Fibroblast of skin of back (primary cell): ENCODE data around the gene TMPRSS11D.

Source experiments
- DNase-seq: peaks from one replicate; pipeline ENCODE4 v3.0.0-alpha.2; 2013

The TMPRSS11D gene

DNA sequence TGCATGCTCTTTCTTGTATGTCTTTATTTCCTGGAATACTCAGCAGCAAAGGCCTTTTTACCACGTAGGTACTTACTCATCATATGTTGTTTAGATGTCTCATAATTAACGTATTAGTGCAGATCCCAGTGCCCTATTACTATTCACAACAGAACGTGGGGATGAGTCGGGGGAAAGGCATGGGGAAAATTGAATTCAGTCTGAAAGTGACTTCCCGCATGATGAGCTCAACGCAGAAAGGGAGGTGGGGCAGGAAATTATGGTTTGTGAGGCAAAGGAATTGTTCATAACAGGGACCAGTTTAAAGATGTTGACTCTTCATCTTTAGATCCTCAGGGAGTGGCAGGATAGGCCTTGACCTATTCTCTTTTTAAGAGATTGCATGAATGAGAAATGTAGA, 2.0 kb upstream of the TMPRSS11D start:
- DNase-seq, result peak; percentile 94

GRCh38 chr4:67884701-67885100, 899 bp upstream of the TMPRSS11D start:
- no peak for DNase-seq

- DNase-seq, result no peak
Observed at GRCh38 chr4:67883458-67883857, 344 bp downstream of the TMPRSS11D start.

- DNase-seq, result no peak
Observed at GRCh38 chr4:67880866-67881610, 2.8 kb downstream of the TMPRSS11D start.

- no peak for DNase-seq
Observed at GRCh38 chr4:67879486-67879885, 4.3 kb downstream of the TMPRSS11D start.

- no peak for DNase-seq
Observed at GRCh38 chr4:67877086-67877485, 6.7 kb downstream of the TMPRSS11D start.

DNA sequence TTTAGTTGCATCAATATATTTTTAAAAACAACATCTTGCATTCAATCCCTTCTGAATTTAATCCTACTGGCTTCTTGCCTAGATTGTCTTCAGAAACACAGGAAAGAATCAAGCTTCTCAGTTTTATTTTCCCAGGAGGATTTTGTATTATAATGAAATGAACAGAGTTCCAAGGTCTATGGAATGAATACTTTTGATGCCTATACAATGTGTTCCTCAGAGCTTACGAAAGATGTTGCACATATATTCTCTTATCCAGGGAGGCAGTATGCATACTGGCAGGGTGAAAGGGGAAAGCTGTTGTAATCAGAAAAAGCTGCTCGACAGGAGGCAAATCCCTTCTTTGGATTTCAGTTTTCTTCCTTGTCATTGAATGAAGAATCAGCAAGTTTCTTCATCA, 8.8 kb downstream of the TMPRSS11D start:
- DNase-seq, result peak; percentile 5

- no peak for DNase-seq
Observed at GRCh38 chr4:67873116-67873515, 10.7 kb downstream of the TMPRSS11D start.

DNA sequence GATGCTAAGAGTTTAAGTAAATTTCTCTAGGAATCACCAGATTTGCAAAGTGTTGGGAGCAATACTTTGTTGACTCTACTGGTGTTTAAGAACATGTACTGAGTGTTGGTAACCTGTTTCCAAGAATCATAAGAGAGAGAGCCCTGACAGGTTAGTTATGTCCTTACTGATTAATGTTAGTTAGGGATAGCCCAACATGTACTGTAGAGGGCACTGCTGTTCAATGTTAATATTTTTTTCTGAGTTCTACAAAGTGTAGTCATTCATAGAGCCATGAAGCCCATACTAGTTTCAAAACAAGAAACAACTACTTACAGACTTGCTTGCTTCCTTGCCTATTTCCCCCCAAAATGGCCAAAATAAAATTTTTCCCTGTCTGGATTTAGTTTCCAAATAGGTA, 11.9 kb downstream of the TMPRSS11D start:
- peak; percentile 46 for DNase-seq

DNA sequence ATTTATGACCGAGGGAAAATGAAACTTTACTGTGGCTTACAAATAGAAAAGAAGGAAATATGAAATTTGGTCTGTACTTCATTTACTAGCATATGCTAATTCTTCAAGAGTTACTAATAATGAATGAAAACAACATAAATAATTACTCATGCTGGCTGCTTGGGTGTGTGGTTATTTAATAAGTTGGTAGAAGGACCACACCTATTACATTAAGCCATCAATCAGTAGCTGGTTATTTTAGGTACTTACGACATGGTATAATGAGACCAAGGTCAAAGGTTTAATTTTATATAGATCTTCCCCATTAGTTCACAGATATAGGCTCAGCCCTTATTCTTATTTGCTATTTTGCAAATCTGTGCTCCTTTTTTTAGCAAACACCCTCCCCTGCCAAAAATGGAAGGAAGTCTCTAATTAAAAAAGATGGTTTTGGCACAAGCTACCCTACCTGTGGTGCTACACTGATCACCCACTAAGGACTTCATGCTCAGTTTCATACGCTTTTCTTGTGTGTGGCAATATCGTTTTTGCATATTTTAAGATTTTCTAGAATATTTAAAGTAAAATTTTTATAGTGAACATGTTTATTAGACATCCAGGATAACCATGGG, 14.1 kb downstream of the TMPRSS11D start:
- no peak for DNase-seq

DNA sequence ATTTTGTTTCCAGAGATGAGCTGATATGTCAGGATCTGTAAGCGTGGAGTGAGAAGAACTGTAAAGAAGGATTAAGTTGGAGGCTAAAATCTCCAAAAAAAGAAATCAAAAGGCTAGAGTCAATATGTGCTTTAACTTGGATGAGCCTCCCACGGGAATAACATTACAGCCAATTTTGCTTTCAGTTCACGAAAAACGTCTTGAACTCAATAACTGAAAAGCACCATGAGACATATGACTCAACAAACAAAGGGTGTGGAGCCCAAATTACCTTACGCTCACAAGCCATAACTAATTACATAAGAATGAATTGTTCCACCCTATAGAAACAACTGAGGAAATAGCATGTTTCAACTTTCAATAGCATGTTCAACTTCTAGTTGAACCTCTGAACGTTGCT, 22.3 kb downstream of the TMPRSS11D start:
- no peak for DNase-seq

GRCh38 chr4:67853336-67853735, 30.5 kb downstream of the TMPRSS11D start:
- no peak for DNase-seq

DNA sequence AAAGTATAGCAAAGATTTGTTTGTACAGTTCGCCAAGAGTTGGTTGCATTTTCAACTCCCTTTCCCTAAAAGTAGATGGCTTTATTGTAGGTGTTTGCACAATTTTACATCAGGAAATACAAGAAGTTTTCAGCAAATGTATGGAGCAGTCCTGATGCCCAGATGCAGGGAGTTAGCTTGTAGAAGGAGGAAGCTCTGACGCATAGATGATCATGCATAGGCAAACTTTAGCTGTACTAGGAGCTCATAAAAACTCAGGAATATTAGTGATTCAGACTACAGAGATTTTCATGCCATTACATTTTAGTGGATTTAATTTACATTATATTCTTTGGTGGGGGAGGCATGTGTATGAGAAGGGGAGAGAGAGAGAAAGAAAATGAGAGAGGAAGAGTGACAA, 62.9 kb downstream of the TMPRSS11D start:
- no peak for DNase-seq

- no peak for DNase-seq
Observed at GRCh38 chr4:67810011-67810410, 73.8 kb downstream of the TMPRSS11D start.

- no peak for DNase-seq
Observed at GRCh38 chr4:67809502-67809901, 74.3 kb downstream of the TMPRSS11D start.

GRCh38 chr4:67796810-67797209, 87.0 kb downstream of the TMPRSS11D start:
- DNase-seq, result no peak

GRCh38 chr4:67790721-67791120, 93.1 kb downstream of the TMPRSS11D start:
- no peak for DNase-seq

GRCh38 chr4:67787311-67787710, 96.5 kb downstream of the TMPRSS11D start:
- DNase-seq, result no peak

GRCh38 chr4:67785528-67785927, 98.3 kb downstream of the TMPRSS11D start:
- DNase-seq, result no peak

GRCh38 chr4:67779631-67780030, 104.2 kb downstream of the TMPRSS11D start:
- no peak for DNase-seq

- no peak for DNase-seq
Observed at GRCh38 chr4:67776746-67777145, 107.1 kb downstream of the TMPRSS11D start.
